GM12878 (cell line): ENCODE measurements around the gene LRRC47. TPM values are rescaled to one million over a fixed set of nuclear protein-coding genes. Genes with fewer than 3 reads are reported as not detected.

Experiments
- ATAC-seq: fragments of 200-7000 bp; cut with Tn5 transposase; 3 replicates; pipeline ENCODE4 v1.9.1; 2020; ENCODE audit warnings: mild to moderate bottlenecking, moderate library complexity
- BruUV-seq: library from RNA; stranded (reverse); fragments of 400-500 nt; replicated peaks from 2 replicates; lab custom pipeline; 2021; lab: Mats Ljungman, UMichigan
- CTCF ChIA-PET: fragments of 300-600 bp; sonication (Branson Sonifier 250); formaldehyde crosslinking; extraction: SDS; loops from one replicate; lab custom pipeline; 2021; ENCODE audit warnings: inconsistent platforms; lab: Yijun Ruan, JAX
- POLR2A ChIA-PET: fragments of 350-600 bp; formaldehyde crosslinking; extraction: SDS; loops from one replicate; lab custom pipeline; 2021; ENCODE audit warnings: inconsistent platforms; lab: Charles Lee
- RAD21 ChIA-PET: fragments of 300-600 bp; sonication (Branson Sonifier 250); formaldehyde crosslinking; loops from one replicate; lab custom pipeline; 2023; ENCODE audit warnings: antibody characterized with exemption; ENCODE audit not compliant: unreplicated experiment; lab: Charles Lee
- SMC1A ChIA-PET: fragments of 300-600 bp; sonication (Branson Sonifier 250); formaldehyde crosslinking; loops from one replicate; lab custom pipeline; 2023; ENCODE audit not compliant: unreplicated experiment, uncharacterized antibody; lab: Charles Lee
- DNase-seq: peaks from one replicate; pipeline ENCODE4 v3.0.0-alpha.2; 2011; ENCODE audit warnings: low read depth, low spot score
- FAIRE-seq: peaks from 3 replicates; lab custom pipeline; 2011; peaks lifted over from hg19 to GRCh38; lab: Jason Lieb, UNC
- H2AFZ ChIP-seq: 2 replicates; pipeline ENCODE4 v1.6.0; 2011; ENCODE audit warnings: low read depth, low read length, control low read depth; ENCODE audit not compliant: control insufficient read depth
- H3K27ac ChIP-seq: 2 replicates; pipeline ENCODE4 v1.5.1; 2011; ENCODE audit warnings: control low read depth; ENCODE audit not compliant: control insufficient read depth, insufficient read depth
- H3K27me3 ChIP-seq, 2 experiments: replicated peaks in 1 of 2; 2 replicates each; pipeline versions ENCODE4 v1.6.0 to v1.6.1; 2011; ENCODE audit warnings: low read length in 1 of 2; ENCODE audit not compliant: control insufficient read depth in 2 of 2, insufficient read depth in 2 of 2
- H3K36me3 ChIP-seq, 2 experiments: 2 replicates each; pipeline ENCODE4 v1.5.1; 2011; ENCODE audit warnings: low read length in 1 of 2; ENCODE audit not compliant: control insufficient read depth in 2 of 2, insufficient read depth in 2 of 2
- H3K4me1 ChIP-seq: 2 replicates; pipeline ENCODE4 v1.6.1; 2011; ENCODE audit warnings: mild to moderate bottlenecking, low read length, moderate library complexity, mixed read lengths; ENCODE audit not compliant: control insufficient read depth, insufficient read depth
- H3K4me2 ChIP-seq: 2 replicates; pipeline ENCODE4 v1.6.0; 2011; ENCODE audit warnings: control low read depth; ENCODE audit not compliant: control insufficient read depth, insufficient read depth
- H3K4me3 ChIP-seq: fragments of 200-600 bp; sonication (generic); 2 replicates; pipeline ENCODE4 v1.5.1; 2016
- H3K79me2 ChIP-seq: 2 replicates; pipeline ENCODE4 v1.6.0; 2011; ENCODE audit warnings: low read length; ENCODE audit not compliant: control insufficient read depth, insufficient read depth
- H3K9ac ChIP-seq: 2 replicates; pipeline ENCODE4 v1.8.0; 2011; ENCODE audit warnings: low read length, control low read depth, mixed read lengths; ENCODE audit not compliant: control insufficient read depth, insufficient read depth
- H3K9me3 ChIP-seq: replicated peaks from 3 replicates; pipeline ENCODE4 v1.5.1; 2011; ENCODE audit warnings: mild to moderate bottlenecking, low read length; ENCODE audit not compliant: control insufficient read depth, insufficient read depth
- H4K20me1 ChIP-seq: 2 replicates; pipeline ENCODE4 v1.6.0; 2011; ENCODE audit not compliant: control insufficient read depth, insufficient read depth
- CBFB ChIP-seq: IDR thresholded peaks from 2 replicates; pipeline ENCODE4 v1.6.1; 2016; ENCODE audit warnings: antibody characterized with exemption, low read depth
- JUNB ChIP-seq: IDR thresholded peaks from 2 replicates; pipeline ENCODE4 v1.6.1; 2016; ENCODE audit warnings: antibody characterized with exemption, mild to moderate bottlenecking
- NFXL1 ChIP-seq: fragments of 450-650 bp; IDR thresholded peaks from 2 replicates; pipeline ENCODE4 v1.6.1; 2017; ENCODE audit warnings: antibody characterized with exemption, mild to moderate bottlenecking, borderline replicate concordance
- NFYA ChIP-seq: IDR thresholded peaks from 2 replicates; pipeline ENCODE4 v1.6.1; 2011; ENCODE audit warnings: low read depth, mild to moderate bottlenecking, low read length, improper control_type of control experiment, borderline replicate concordance
- whole genome bisulfite sequencing: methylation state at CpG from one replicate; pipeline ENCODE4 v1.1.6; 2016; ENCODE audit warnings: low lambda C conversion rate; ENCODE audit not compliant: insufficient replicate concordance, insufficient coverage; ENCODE audit errors: missing lambda C conversion rate; 5-methylcytosine and 5-hydroxymethylcytosine counted together
- in situ Hi-C: fragments of 300-500 bp; cut with MboI; formaldehyde crosslinking; loops from 9 replicates; pipeline ENCODE4 v1.14.3; 2018; ENCODE audit warnings: mixed read lengths
- intact Hi-C: fragments of 100-400 bp; cut with micrococcal nuclease; formaldehyde crosslinking; loops from one replicate; pipeline ENCODE4 v1.14.2; 2022; ENCODE audit not compliant: unreplicated experiment
- polyA plus RNA-seq, 11 experiments: library from polyadenylated mRNA; depleted of rRNA in 4 of 11; unstranded in 6 of 11; stranded (reverse) in 5 of 11; fragments of >200 nt; fragmentation: Nextera tagmentation in 4 of 11; fragmentation: Illumina TruSeq in 1 of 11; extraction: Ambion mirVana in 4 of 11; extraction: Trizol in 1 of 11; gene quantifications; 1 replicate in 1 of 11; 2 replicates in 10 of 11; pipeline versions ENCODE4 v1.2.1 to v1.2.3, GENCODE V29; 2011 to 2016; ENCODE audit warnings: inconsistent platforms in 2 of 11, missing spikeins in 2 of 11, low read depth in 1 of 11
- total RNA-seq, 4 experiments: library from RNA; depleted of rRNA in 3 of 4; stranded (reverse); fragments of >200 nt in 3 of 4; fragmentation: Illumina TruSeq in 1 of 4; extraction: Trizol in 1 of 4; gene quantifications; 2 replicates each; pipeline versions ENCODE4 v1.2.1 to v1.2.3, GENCODE V29; 2013 to 2021

LRRC47 gene
- total and polyA plus RNA-seq, 10 of the 15 experiments (the other 5 are each of a cell fraction or from before 2014, with no cell fraction given), result 2.5 to 34.6 (median 18.2) TPM

DNA sequence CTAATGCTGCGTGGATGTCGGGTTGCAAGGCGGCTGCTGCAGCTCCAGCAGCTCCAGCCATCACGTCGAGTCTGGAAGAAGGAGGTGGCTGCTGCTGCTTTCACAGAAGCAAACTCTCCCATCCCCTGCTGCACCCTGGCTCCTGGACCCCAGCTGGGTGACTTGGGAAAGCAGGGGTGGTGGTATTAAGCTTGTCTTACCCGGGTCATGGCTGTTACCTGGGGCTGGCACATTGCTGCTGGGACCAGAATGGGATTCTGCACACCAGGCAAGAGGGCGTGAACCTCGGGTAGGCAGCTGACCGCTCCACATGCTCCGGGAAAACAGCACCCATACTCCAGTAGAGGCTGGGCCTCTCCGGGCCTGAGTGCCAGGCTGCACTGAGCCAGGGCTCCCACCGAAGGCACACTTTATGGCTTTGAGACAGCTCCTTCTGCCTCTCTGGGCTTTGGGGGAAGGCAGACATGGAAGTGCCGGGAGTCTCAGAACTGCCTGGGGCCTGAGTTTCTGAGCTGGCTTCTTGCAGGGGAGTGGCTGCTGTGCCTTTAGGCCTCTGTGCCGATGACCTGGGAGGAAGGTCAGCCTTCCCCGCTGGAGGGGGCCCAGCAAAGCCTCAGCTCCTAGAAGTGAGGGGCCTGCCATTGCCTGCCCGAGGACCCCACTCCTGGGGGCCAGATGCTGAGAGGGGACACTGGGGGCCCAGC is 22.6 kb downstream of the LRRC47 start:
- no peak for TF ChIP-seq JUNB
- no peak for TF ChIP-seq NFYA
- TF ChIP-seq NFXL1, result no peak
- TF ChIP-seq CBFB, result no peak
- POLR2A ChIA-PET, result no interaction called here
- Histone ChIP-seq H3K27ac (no peak overlapping the region), H3K9me3 (no peaks in the 10 kb centered on the region), H3K27me3 (no peaks in the 10 kb centered on the region; a peak in 1 of 4 replicates), H3K9ac (no peak overlapping the region), H2AFZ (no peak overlapping the region), H3K4me1 (peaks cover 15% of the 10 kb centered on the region), H4K20me1 (no peaks in the 10 kb centered on the region), H3K36me3 (no peaks in the 10 kb centered on the region; a peak in 1 of 4 replicates), H3K4me3 (no peak overlapping the region), H3K4me2 (peak overlapping the region; percentile 68; the same call in 1 of the 2 replicates), H3K79me2 (no peaks in the 10 kb centered on the region)
- SMC1A ChIA-PET, result interaction anchor here (0.9 kb wide), 1 partner anchor 75 kb away, joined by 3 read pairs; no protein-coding TSS in a partner anchor
- no peak for DNase-seq
- no peak for FAIRE-seq
- no TSS peak for BruUV-seq
- RAD21 ChIA-PET, result interaction anchor here (0.8 kb wide), 1 partner anchor 28 kb away, joined by 3 read pairs; no protein-coding TSS in a partner anchor
- in situ Hi-C loops, result no loop called here
- CTCF ChIA-PET, result interaction anchor here (0.6 to 0.7 kb wide), 4 partner anchors 14 to 151 kb away, joined by 3 to 4 read pairs (median 3); no protein-coding TSS in a partner anchor
- WGBS, result 86% methylated on average over 16 of the region's 16 CpGs
- no peak for ATAC-seq
- intact Hi-C loops, result no loop called here
